BJ (cell line): Measurements from ENCODE around the gene NTRK3. TPM values are rescaled to one million over a fixed set of nuclear protein-coding genes. Genes with fewer than 3 reads are reported as not detected.

ENCODE experiments used
- CTCF ChIA-PET: fragments of 350-600 bp; formaldehyde crosslinking; extraction: SDS; loops from one replicate; lab custom pipeline; 2021; ENCODE audit warnings: antibody characterized with exemption, inconsistent platforms; lab: Yijun Ruan, JAX
- POLR2A ChIA-PET: fragments of 300-600 bp; sonication (Branson Sonifier 250); formaldehyde crosslinking; extraction: SDS; loops from one replicate; lab custom pipeline; 2021; ENCODE audit warnings: antibody characterized with exemption; lab: Charles Lee
- DNase-seq: peaks from one replicate; pipeline ENCODE4 v3.0.0-alpha.2; 2011; ENCODE audit warnings: low read depth
- H3K27me3 ChIP-seq: 2 replicates; pipeline ENCODE4 v1.6.0; 2011; ENCODE audit warnings: low read length; ENCODE audit not compliant: control insufficient read depth, insufficient read depth
- H3K36me3 ChIP-seq: 2 replicates; pipeline ENCODE4 v1.5.1; 2011; ENCODE audit warnings: low read length; ENCODE audit not compliant: control insufficient read depth, insufficient read depth
- H3K4me3 ChIP-seq: 2 replicates; pipeline ENCODE4 v1.5.1; 2011; ENCODE audit warnings: low read depth, mild to moderate bottlenecking, control low read depth, low read length
- polyA plus RNA-seq: library from polyadenylated mRNA; depleted of rRNA; stranded (reverse); fragments of >200 nt; gene quantifications from 2 replicates; pipeline ENCODE4 v1.2.3, GENCODE V29; 2011
- TF ChIP-seq, protein P1 (sequence below): IDR thresholded peaks from 2 replicates; pipeline ENCODE4 v1.5.1; 2011; ENCODE audit warnings: low read depth, mild to moderate bottlenecking, control low read depth, inconsistent platforms, low read length, moderate library complexity; ENCODE audit not compliant: insufficient read depth

NTRK3 gene
- polyA plus RNA-seq, 1 experiment = 0.12 TPM

DNA sequence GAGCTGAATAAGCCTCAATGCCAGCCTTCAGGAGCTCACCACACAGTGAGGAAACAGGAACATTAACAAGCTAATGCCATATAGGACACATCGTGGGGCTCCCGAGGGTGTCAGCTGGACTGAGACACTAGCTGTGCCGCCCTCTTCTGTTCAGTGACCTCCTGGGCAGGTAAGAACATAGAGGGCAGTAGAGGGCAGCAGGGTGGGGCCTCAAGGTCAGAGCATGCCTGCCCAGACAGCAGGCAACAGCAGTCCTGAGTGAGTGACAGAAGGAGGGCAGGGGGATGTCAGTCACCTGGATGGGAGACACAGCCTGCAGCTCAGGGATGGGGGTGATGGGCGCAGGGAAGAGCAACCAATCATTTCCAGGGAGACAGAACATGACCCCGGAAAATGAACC is 15.5 kb downstream of the NTRK3 start:
- no peak overlapping the region for H3K4me3 ChIP-seq
- no peaks in the 10 kb centered on the region for H3K27me3 ChIP-seq
- TF ChIP-seq, protein P1, sequence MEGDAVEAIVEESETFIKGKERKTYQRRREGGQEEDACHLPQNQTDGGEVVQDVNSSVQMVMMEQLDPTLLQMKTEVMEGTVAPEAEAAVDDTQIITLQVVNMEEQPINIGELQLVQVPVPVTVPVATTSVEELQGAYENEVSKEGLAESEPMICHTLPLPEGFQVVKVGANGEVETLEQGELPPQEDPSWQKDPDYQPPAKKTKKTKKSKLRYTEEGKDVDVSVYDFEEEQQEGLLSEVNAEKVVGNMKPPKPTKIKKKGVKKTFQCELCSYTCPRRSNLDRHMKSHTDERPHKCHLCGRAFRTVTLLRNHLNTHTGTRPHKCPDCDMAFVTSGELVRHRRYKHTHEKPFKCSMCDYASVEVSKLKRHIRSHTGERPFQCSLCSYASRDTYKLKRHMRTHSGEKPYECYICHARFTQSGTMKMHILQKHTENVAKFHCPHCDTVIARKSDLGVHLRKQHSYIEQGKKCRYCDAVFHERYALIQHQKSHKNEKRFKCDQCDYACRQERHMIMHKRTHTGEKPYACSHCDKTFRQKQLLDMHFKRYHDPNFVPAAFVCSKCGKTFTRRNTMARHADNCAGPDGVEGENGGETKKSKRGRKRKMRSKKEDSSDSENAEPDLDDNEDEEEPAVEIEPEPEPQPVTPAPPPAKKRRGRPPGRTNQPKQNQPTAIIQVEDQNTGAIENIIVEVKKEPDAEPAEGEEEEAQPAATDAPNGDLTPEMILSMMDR = no peak
- no peaks in the 10 kb centered on the region for H3K36me3 ChIP-seq
- ChIA-PET POLR2A (no interaction called here), CTCF (interaction anchor here (0.6 to 1.1 kb wide), 2 partner anchors 17 to 209 kb away, joined by 3 to 4 read pairs; no protein-coding TSS in a partner anchor)
- no peak for DNase-seq

DNA sequence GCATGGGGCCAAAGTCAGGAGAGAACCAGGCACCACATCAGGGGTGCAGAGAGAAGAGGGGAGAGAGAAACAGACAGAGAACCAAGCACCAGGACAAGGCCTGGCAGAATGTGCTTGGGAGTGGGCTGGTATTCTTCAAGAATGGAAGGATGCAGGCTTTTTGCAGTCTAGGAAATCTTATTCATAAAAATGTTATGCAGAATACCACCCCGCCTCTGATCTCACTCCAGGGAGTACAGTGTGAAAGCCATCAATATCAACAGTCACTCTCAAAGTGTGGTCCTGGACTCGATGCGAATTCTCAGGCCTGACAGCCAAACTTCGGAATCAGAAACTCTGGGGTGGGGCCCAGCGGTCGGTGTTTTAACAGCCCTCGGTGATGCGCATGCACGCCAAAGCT is 16.9 kb downstream of the NTRK3 start:
- no peaks in the 10 kb centered on the region for H3K36me3 ChIP-seq
- no peak for DNase-seq
- POLR2A ChIA-PET = interaction anchor here (0.7 kb wide), 1 partner anchor 1245 kb away, joined by 3 read pairs; no protein-coding TSS in a partner anchor
- H3K4me3 ChIP-seq = no peak overlapping the region
- TF ChIP-seq, protein P1 = no peak
- no peaks in the 10 kb centered on the region for H3K27me3 ChIP-seq
- CTCF ChIA-PET = interaction anchor here (1.5 kb wide), 1 partner anchor 8 kb away, joined by 5 read pairs; no protein-coding TSS in a partner anchor

GRCh38 chr15:88238618-88239430 is 17.7 kb downstream of the NTRK3 start:
- POLR2A ChIA-PET = interaction anchor here (0.7 kb wide), 1 partner anchor 1244 kb away, joined by 3 read pairs; no protein-coding TSS in a partner anchor
- TF ChIP-seq, protein P1 = no peak
- H3K27me3 ChIP-seq = no peaks in the 10 kb centered on the region
- no peaks in the 10 kb centered on the region for H3K36me3 ChIP-seq
- H3K4me3 ChIP-seq = no peak overlapping the region
- DNase-seq = no peak
- CTCF ChIA-PET = interaction anchor here (1.5 kb wide), 1 partner anchor 9 kb away, joined by 5 read pairs; no protein-coding TSS in a partner anchor

- TF ChIP-seq, protein P1 = no peak
- Histone ChIP-seq H3K36me3 (no peaks in the 10 kb centered on the region), H3K4me3 (no peak overlapping the region), H3K27me3 (no peaks in the 10 kb centered on the region)
- CTCF ChIA-PET = interaction anchor here (3.5 kb wide), 1 partner anchor 12 kb away, joined by 25 read pairs; no protein-coding TSS in a partner anchor
- DNase-seq = no peak
- POLR2A ChIA-PET = no interaction called here
These were observed 21.8 kb downstream of the NTRK3 start for GRCh38 chr15:88234711-88235110.

GRCh38 chr15:88233921-88234320 is 22.6 kb downstream of the NTRK3 start:
- CTCF ChIA-PET = interaction anchor here (1.4 kb wide), 1 partner anchor 11 kb away, joined by 3 read pairs; no protein-coding TSS in a partner anchor
- TF ChIP-seq, protein P1 = no peak
- Histone ChIP-seq H3K4me3 (no peak overlapping the region), H3K36me3 (no peaks in the 10 kb centered on the region), H3K27me3 (no peaks in the 10 kb centered on the region)
- POLR2A ChIA-PET = no interaction called here
- DNase-seq = no peak
